Kidney capillary endothelial cell (primary cell): ENCODE data around the gene CDC23.
"Not testable (repeated sequence)": the region's sequence is repeated elsewhere in the genome, so short reads cannot be mapped to it uniquely, and the experiment has no call there.

ENCODE experiments used
- DNase-seq: peaks from one replicate; pipeline ENCODE4 v3.0.0-alpha.2; 2018; ENCODE audit warnings: low spot score

CDC23 gene

GRCh38 chr5:138210985-138211384 lies 2.1 kb downstream of the CDC23 start:
- DNase-seq: no peak

GRCh38 chr5:138193859-138194258 lies 19.3 kb downstream of the CDC23 start:
- DNase-seq: not testable (repeated sequence)

GRCh38 chr5:138192826-138193225 lies 20.3 kb downstream of the CDC23 start:
- no peak for DNase-seq

- DNase-seq: no peak
These were observed 24.5 kb downstream of the CDC23 start for GRCh38 chr5:138188626-138189025.

GRCh38 chr5:138186002-138186447 lies 27.1 kb downstream of the CDC23 start:
- DNase-seq: no peak

GRCh38 chr5:138182808-138183207 lies 30.3 kb downstream of the CDC23 start:
- no peak for DNase-seq

GRCh38 chr5:138180841-138181240 lies 32.3 kb downstream of the CDC23 start:
- no peak for DNase-seq

GRCh38 chr5:138180183-138180782 lies 32.8 kb downstream of the CDC23 start:
- peak; percentile 74 for DNase-seq

- DNase-seq: peak; percentile 6
These were observed 33.8 kb downstream of the CDC23 start for GRCh38 chr5:138179277-138179857.

- DNase-seq: peak; percentile 98
These were observed 34.4 kb downstream of the CDC23 start, which contains the start of the genes BRD8 and KIF20A for GRCh38 chr5:138178516-138179276. Gene BRD8 (minus strand): TSS chr5:138178630. CDS start chr5:138178614, 16 bp downstream. Gene KIF20A (plus strand): TSS chr5:138179112. CDS start chr5:138179681, 569 bp downstream.

- peak; percentile 16 for DNase-seq
These were observed 35.1 kb downstream of the CDC23 start for GRCh38 chr5:138177941-138178515.

GRCh38 chr5:138170299-138170698 lies 42.8 kb downstream of the CDC23 start:
- no peak for DNase-seq

GRCh38 chr5:138169124-138169523 lies 44.0 kb downstream of the CDC23 start:
- no peak for DNase-seq

- DNase-seq: no peak
These were observed 49.4 kb downstream of the CDC23 start for GRCh38 chr5:138163721-138164120.

GRCh38 chr5:138160706-138161105 lies 52.4 kb downstream of the CDC23 start:
- DNase-seq: no peak

GRCh38 chr5:138159666-138160065 lies 53.5 kb downstream of the CDC23 start:
- no peak for DNase-seq

GRCh38 chr5:138157626-138158025 lies 55.5 kb downstream of the CDC23 start:
- no peak for DNase-seq

GRCh38 chr5:138155977-138156376 lies 57.1 kb downstream of the CDC23 start:
- not testable (repeated sequence) for DNase-seq

GRCh38 chr5:138149530-138149929 lies 63.6 kb downstream of the CDC23 start:
- DNase-seq: peak; percentile 75

- peak; percentile 80 for DNase-seq
These were observed 64.3 kb downstream of the CDC23 start for GRCh38 chr5:138148811-138149210.

GRCh38 chr5:138143578-138143977 lies 69.5 kb downstream of the CDC23 start:
- DNase-seq: not testable (repeated sequence)

GRCh38 chr5:138141734-138142133 lies 71.4 kb downstream of the CDC23 start:
- no peak for DNase-seq

- no peak for DNase-seq
These were observed 72.9 kb downstream of the CDC23 start for GRCh38 chr5:138140268-138140667.
